ENCODE results near the gene GRIK4.

Gene GRIK4

GRCh38 chr11:120707663-120708062 lies 196.1 kb downstream of the GRIK4 start:
- DNase-seq (ENCODE audit: low spot score): no peak

- DNase-seq (ENCODE audit: low spot score): no peak
These were observed 197.1 kb downstream of the GRIK4 start for GRCh38 chr11:120708511-120709183.

GRCh38 chr11:120709808-120710207 lies 198.3 kb downstream of the GRIK4 start:
- DNase-seq (ENCODE audit: low spot score): no peak

- DNase-seq (ENCODE audit: low spot score): peak; percentile 70
These were observed 199.0 kb downstream of the GRIK4 start for GRCh38 chr11:120710354-120711131.

GRCh38 chr11:120712014-120712413 lies 200.5 kb downstream of the GRIK4 start:
- DNase-seq (ENCODE audit: low spot score): no peak

- no peak for DNase-seq (ENCODE audit: low spot score)
These were observed 201.3 kb downstream of the GRIK4 start for GRCh38 chr11:120712881-120713280.

GRCh38 chr11:120713296-120713695 lies 201.7 kb downstream of the GRIK4 start:
- DNase-seq (ENCODE audit: low spot score): no peak

- no peak for DNase-seq (ENCODE audit: low spot score)
These were observed 202.9 kb downstream of the GRIK4 start for GRCh38 chr11:120714438-120714837.

GRCh38 chr11:120715239-120715638 lies 203.7 kb downstream of the GRIK4 start:
- DNase-seq (ENCODE audit: low spot score): no peak

- no peak for DNase-seq (ENCODE audit: low spot score)
These were observed 205.5 kb downstream of the GRIK4 start for GRCh38 chr11:120717042-120717441.

- no peak for DNase-seq (ENCODE audit: low spot score)
These were observed 206.1 kb downstream of the GRIK4 start for GRCh38 chr11:120717623-120718022.

GRCh38 chr11:120718171-120718570 lies 206.6 kb downstream of the GRIK4 start:
- no peak for DNase-seq (ENCODE audit: low spot score)

- DNase-seq (ENCODE audit: low spot score): no peak
These were observed 207.8 kb downstream of the GRIK4 start for GRCh38 chr11:120719348-120719747.

GRCh38 chr11:120720760-120721159 lies 209.2 kb downstream of the GRIK4 start:
- no peak for DNase-seq (ENCODE audit: low spot score)

- no peak for DNase-seq (ENCODE audit: low spot score)
These were observed 211.0 kb downstream of the GRIK4 start for GRCh38 chr11:120722524-120722923.

- no peak for DNase-seq (ENCODE audit: low spot score)
These were observed 212.2 kb downstream of the GRIK4 start for GRCh38 chr11:120723751-120724150.

- no peak for DNase-seq (ENCODE audit: low spot score)
These were observed 216.2 kb downstream of the GRIK4 start for GRCh38 chr11:120727752-120728151.

GRCh38 chr11:120735035-120735434 lies 223.5 kb downstream of the GRIK4 start:
- DNase-seq (ENCODE audit: low spot score): no peak

- no peak for DNase-seq (ENCODE audit: low spot score)
These were observed 227.0 kb downstream of the GRIK4 start for GRCh38 chr11:120738516-120739046.

GRCh38 chr11:120739780-120740179 lies 228.2 kb downstream of the GRIK4 start:
- no peak for DNase-seq (ENCODE audit: low spot score)

GRCh38 chr11:120740380-120740779 lies 228.8 kb downstream of the GRIK4 start:
- no peak for DNase-seq (ENCODE audit: low spot score)

- no peak for DNase-seq (ENCODE audit: low spot score)
These were observed 232.8 kb downstream of the GRIK4 start for GRCh38 chr11:120744016-120744994.
